ENCODE measurements around the gene SAMD4B.

SAMD4B gene

GRCh38 chr19:39422020-39422419, 79.8 kb downstream of the SAMD4B start:
- DNase-seq (ENCODE audit: low read depth in 3 of 3, low spot score in 1 of 3): no peak

- no peak for DNase-seq (ENCODE audit: low read depth in 3 of 3, low spot score in 1 of 3)
Observed at GRCh38 chr19:39423258-39424086, 81.3 kb downstream of the SAMD4B start.

GRCh38 chr19:39424934-39425333, 82.7 kb downstream of the SAMD4B start:
- no peak for DNase-seq (ENCODE audit: low read depth in 3 of 3, low spot score in 1 of 3)

GRCh38 chr19:39425744-39426143, 83.5 kb downstream of the SAMD4B start:
- DNase-seq (ENCODE audit: low read depth in 3 of 3, low spot score in 1 of 3): no peak

- DNase-seq (ENCODE audit: low read depth in 3 of 3, low spot score in 1 of 3): no peak
Observed at GRCh38 chr19:39426170-39426569, 83.9 kb downstream of the SAMD4B start.

- DNase-seq (ENCODE audit: low read depth in 3 of 3, low spot score in 1 of 3): no peak
Observed at GRCh38 chr19:39427707-39428106, 85.5 kb downstream of the SAMD4B start.

- no peak for DNase-seq (ENCODE audit: low read depth in 3 of 3, low spot score in 1 of 3)
Observed at GRCh38 chr19:39428283-39429112, 86.3 kb downstream of the SAMD4B start.

- DNase-seq (ENCODE audit: low read depth in 3 of 3, low spot score in 1 of 3): no peak
Observed at GRCh38 chr19:39430675-39431593, 88.7 kb downstream of the SAMD4B start.

GRCh38 chr19:39432677-39433025, 90.4 kb downstream of the SAMD4B start:
- no peak for DNase-seq (ENCODE audit: low read depth in 3 of 3, low spot score in 1 of 3)

GRCh38 chr19:39433480-39434079, 91.4 kb downstream of the SAMD4B start:
- no peak for DNase-seq (ENCODE audit: low read depth in 3 of 3, low spot score in 1 of 3)

GRCh38 chr19:39434123-39435076, 92.2 kb downstream of the SAMD4B start:
- DNase-seq (ENCODE audit: low read depth in 3 of 3, low spot score in 1 of 3): no peak
